ENCODE data around the gene ABLIM3.

GRCh38 chr5:149223081-149223848 is 82.0 kb downstream of the ABLIM3 start:
- TF ChIP-seq SPI1 (IDR thresholded peaks at IDR 0.05; ENCODE audit: low read depth, low read length) (no peak), POLR2AphosphoS5 (IDR thresholded peaks at IDR 0.05; ENCODE audit: low read depth, low read length) (no peak), TAF1 (IDR thresholded peaks at IDR 0.05; ENCODE audit: low read depth, low read length) (no peak)
